Right hindlimb (tissue), 1 donor: ENCODE data around the gene GUCY2F.

ENCODE experiments used
- DNase-seq: peaks from one replicate; pipeline ENCODE4 v3.0.0-alpha.2; 2018

The GUCY2F gene

DNA sequence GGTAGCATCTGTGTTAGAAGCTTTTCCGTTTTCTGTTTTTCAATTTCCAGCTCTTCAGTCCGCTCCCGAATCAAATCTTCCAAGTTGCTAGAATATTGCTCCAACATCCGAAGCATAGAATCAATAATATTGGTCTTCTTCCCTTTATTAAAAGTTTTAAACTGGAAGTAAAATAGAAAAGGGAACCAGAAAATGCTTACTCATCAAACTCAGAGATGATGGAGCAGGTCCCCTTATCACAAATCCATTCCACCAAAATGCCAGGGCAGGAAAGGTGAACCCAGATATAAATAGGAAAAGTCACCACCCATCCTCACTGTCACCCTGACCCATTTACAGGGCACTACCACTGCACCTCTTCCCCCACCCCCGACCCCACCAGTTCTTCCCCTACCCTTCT lies 89.0 kb downstream of the GUCY2F start:
- no peak for DNase-seq

GRCh38 chrX:109390556-109390955 lies 91.3 kb downstream of the GUCY2F start:
- no peak for DNase-seq

DNA sequence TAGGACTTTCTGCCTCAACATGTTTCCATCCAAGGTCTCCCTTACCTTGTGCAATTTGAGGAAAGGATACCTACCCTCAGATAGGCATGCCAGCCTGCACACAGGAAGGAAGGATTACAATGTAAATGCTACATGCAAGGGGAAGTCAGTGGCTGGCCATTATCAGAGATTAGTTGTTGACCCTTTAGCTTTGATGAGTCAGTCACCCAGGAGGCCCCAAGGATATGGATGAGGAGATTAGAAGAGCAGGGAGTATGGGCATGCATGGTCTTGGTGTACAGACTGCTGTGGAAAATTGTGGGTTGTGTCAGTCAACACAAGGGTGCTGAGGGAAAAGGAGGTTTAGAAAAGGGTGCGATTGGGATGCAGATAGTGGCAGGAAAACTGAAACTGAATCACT lies 92.0 kb downstream of the GUCY2F start:
- DNase-seq = no peak

DNA sequence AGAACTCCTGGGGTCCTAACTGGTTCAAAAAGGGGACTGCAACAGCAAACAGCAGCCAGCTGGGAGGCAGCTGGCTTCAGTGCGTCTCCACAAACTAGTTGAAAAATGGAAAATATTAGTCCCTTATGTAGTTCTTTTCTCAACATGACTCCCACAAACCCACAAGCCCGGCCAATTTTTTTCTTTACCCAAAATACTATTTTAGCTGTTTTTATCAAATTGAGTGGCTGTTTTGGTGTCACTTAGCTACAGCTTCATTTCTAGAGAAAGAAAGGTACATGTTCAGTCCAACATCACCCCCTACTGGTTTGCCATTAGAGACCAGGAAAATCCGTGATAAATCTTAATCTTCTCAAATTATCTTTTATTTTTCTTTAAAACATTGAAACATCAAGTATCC lies 97.2 kb downstream of the GUCY2F start:
- DNase-seq = peak; percentile 25

DNA sequence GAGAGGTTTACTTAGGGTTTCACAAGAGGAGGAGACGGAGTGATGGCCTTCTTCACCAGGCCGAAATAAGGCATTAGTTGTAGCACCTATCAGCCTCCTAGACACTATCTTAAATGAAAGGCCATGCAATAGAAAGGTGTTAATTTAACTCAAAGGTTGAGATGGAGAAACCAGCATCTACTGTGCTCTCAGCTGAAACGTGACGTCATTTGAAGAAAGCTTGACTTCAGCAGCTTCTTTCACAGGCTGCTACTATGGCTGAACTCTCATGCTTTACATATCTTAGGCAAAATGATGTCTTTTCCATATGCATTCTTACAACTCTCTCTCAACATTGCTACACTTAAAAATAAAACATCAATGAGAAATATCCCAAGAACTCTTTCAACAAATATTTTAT lies 99.6 kb downstream of the GUCY2F start:
- DNase-seq = no peak

GRCh38 chrX:109378281-109378680 lies 103.6 kb downstream of the GUCY2F start:
- no peak for DNase-seq

DNA sequence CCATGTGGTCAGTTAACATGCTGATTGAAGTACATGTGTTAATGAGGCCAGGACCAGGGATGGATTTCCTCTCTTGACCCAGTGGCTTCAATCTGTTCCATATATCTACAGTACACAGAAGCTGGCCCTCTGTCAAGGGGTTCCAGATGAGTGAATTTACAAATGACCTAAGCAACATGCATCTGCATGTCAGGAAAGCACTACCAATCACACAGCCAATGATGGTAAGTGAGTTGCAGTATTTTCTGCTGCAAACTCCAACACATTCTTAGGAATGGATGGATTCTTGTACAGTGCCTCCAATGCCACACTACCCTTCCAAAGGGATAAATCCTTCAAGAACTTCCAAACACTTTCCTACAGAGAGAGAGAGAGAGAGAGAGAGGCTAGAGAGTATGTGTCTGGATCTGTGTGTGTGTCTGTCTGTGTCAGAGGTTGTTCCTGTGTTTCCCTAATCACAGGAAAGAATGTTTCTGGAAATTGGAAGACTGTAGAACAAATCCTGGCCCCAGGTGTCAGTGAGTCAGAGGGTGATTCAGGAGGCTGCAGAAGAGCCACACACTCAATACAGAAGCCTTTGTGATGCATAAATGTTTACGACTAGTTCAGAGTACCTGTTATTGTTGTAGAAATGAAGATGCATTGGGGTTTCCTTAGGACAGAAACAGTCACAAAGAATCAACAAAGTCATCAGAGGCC lies 107.5 kb downstream of the GUCY2F start:
- DNase-seq = no peak

DNA sequence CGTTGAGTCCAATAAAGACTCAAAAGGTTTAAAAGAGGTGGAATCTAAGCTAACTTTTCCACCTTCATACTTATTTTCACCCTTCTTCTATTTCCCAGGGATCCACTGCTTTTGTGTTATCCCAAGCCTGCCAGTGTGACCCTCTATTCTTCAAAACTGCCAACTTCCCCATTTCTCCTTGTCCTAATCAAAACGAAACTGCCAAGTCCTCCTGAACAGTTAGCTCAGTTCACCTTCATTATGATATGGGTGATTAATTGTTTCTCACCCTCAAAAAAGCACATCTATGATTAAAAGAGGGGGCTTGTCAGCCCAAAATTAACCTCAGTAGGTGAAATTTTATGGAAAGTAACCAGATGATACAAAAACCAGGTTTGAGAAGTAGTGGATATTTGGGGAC lies 108.4 kb downstream of the GUCY2F start:
- no peak for DNase-seq

GRCh38 chrX:109372716-109373115 lies 109.2 kb downstream of the GUCY2F start:
- DNase-seq = no peak

DNA sequence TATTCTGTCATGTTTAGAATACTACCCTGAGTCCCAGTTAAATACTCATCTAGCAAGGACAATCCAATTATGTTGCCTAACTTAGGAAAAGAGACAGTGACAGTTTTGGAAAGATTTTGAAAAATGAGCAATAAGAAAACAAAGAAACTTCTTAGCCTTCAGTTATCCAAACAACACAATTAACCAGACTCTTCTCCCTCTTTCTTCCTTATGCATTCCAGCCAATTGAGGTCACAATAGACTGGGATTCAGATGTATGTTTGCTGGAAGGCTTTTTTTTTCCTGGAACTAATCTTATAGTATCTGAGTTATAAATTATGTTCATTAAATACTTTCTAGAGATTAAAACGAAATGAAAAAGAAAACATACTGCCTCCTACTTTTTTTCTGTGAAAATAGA lies 109.6 kb downstream of the GUCY2F start:
- no peak for DNase-seq

DNA sequence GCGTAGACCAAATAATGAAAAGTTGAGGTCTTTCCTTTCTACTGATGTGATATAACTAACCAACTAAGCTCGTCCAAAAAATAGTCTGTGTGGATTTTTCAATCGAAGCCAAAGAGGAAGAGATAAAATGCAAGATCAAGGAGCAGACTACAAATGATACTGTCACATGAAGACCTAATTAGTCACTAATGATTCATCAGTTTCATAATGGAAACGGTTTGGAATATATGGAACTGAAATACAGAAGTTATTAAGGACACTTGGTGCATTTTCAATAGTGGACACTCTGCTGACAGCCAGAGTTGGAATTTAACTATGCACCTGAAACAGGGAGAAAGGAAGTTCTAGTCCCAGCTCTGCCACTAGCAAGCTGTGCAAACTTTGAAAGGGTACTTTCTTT lies 119.8 kb downstream of the GUCY2F start:
- DNase-seq = no peak

DNA sequence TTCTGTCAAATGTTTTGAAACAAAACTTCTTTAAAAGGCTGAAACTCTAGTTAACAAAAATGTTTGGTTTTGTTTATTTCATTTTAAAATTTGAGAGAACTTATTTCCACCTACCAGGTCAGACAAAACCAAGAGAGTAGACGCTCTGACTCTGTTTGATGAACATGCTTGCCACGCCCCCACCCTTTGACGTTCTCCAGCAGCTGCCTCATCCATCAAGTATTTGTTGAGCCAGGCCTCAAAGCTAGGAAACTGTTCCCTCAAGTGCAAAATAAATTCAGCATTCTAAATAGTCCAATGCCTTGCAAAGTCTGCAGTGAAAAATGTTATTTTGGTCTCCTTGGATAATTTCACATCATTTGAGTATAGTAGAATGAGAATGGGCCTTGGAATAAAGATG lies 121.6 kb downstream of the GUCY2F start:
- DNase-seq = no peak

DNA sequence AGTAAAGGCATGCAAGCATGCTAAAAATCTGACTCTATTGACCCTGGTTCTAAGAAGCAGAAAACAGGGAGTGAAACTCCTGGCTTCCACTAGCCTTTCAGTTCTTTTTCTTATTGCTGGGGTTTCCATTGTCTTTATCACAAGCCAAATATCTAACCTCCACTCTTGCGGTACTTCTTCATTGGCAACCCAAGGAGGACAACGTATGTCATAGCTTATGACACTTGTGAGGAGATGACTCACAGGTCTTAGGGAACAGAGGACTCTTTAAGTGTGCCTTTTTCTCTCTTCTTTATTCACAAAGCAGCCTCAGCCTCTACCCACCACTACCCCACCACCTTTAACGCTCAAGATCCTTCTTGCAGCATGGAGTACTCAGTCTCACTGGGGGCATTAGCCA lies 124.2 kb downstream of the GUCY2F start:
- DNase-seq = no peak

- no peak for DNase-seq
Observed at GRCh38 chrX:109356684-109357083, 125.2 kb downstream of the GUCY2F start.

- peak; percentile 53 for DNase-seq
Observed at GRCh38 chrX:109352066-109352588, 129.8 kb downstream of the GUCY2F start.

- DNase-seq = no peak
Observed at GRCh38 chrX:109351557-109351956, 130.3 kb downstream of the GUCY2F start.

DNA sequence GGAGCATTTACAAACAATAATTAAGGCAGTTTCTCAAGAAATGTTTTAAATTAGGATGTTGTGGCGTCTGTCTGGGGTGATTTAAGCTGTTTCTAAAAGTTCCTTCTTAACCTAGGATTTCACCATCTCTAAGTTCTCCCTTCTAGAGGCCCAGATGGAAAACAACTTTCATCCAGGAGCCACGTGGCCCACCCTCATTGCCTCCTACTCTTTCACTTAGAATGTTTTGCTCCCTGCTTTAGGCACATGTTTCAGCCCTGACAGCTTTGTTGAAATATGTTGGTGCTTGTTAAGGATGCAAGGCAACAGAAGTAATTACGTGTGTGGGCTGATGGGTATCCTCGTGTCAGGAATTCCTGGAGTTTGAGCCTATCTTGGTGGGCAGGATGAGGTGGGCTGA lies 131.3 kb downstream of the GUCY2F start:
- no peak for DNase-seq

DNA sequence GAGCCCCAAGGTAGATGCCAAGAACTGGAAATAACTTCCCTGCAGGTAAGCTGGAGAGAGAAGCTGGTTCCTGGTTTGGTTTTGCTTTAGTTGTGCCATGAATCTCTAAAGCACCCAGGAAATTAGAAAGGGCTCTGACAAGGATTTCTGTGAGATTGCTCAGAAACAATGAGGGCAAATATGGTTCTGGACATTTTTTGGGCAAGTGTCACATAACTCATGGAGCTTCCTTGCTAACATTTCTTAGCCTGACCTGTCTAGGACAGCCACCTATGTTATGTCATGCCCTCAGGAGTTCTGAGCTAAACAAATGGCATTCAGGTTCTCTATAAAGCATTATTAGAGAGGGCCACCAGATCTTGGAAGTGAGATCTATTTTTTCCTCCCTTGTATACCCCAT lies 131.8 kb downstream of the GUCY2F start:
- DNase-seq = no peak

- DNase-seq = peak; percentile 15
Observed at GRCh38 chrX:109347632-109348031, 134.3 kb downstream of the GUCY2F start.

GRCh38 chrX:109346491-109346890 lies 135.4 kb downstream of the GUCY2F start:
- DNase-seq = no peak

- DNase-seq = peak; percentile 30
Observed at GRCh38 chrX:109345856-109346255, 136.0 kb downstream of the GUCY2F start.

DNA sequence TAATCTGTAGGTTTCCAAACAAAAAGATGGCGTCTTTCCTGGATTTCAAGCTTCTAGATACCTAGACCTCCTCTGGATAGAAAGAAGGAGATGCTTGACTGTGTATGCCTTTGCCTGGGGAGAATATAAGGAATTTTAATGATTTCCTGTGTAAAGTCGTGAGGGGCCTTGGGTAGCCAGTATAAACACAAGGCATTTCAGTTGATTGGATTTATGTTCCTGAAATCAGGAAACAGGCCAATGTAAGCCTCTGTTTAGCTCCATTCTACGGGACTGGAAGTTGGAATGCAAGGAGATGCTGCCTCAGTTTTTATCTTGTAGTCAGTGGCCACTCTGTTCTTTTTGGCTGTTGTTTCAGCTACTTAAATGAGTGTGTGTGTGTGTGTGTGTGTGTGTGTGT lies 137.2 kb downstream of the GUCY2F start:
- DNase-seq = no peak

DNA sequence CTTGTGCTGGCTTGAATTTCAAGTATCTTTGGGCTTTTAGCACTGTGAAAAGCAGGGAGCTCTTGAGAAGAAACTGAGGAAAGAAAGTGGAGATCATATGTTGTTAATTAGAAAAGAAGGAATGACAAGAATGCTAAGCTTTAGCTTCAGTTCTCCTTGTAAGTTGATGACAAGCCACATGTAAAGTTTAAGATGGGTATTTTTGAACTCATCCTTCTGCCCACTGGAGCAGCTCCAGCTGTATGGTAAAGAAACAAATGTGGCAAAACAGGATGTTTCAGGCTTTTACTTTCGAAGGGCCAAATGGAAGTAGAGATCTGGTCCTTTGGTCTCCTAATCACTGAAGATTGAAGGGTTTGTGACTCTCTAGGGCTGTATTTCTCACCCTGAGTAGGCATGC lies 137.8 kb downstream of the GUCY2F start:
- no peak for DNase-seq

DNA sequence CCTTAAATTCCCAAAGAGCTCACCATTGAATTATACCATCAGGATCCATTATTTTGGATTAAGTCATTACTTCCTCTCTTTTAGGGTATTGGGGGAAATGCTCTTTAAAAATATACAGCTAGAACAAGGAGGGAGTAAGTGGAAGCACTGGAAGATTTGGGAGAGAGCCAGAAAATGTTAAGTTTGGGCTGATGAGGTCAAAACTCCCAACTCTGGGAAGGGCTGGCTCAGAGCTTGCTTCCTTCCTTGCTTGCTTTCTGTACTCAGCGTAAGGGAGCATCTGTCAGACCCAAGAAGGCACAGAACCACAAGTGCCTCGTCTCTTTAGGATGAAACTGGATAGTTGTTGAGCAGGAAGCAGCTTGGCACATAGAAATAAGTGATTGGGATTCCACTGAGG lies 138.2 kb downstream of the GUCY2F start:
- no peak for DNase-seq

- no peak for DNase-seq
Observed at GRCh38 chrX:109336141-109336540, 145.7 kb downstream of the GUCY2F start.
